Trophoblast cell (in vitro differentiated cells and primary cell): Measurements from ENCODE around the gene FPR1.
"Not testable (repeated sequence)": the region's sequence is repeated elsewhere in the genome, so short reads cannot be mapped to it uniquely, and the experiment has no call there.

ENCODE experiments used
- DNase-seq, 2 donors: peaks; one replicate each; pipeline ENCODE4 v3.0.0-alpha.2; 2016
- H2AFZ ChIP-seq: 2 replicates; pipeline ENCODE4 v1.6.1; 2013; ENCODE audit warnings: low read length, moderate library complexity, mild to moderate bottlenecking; ENCODE audit not compliant: insufficient read depth, poor library complexity
- H2AK5ac ChIP-seq: 2 replicates; pipeline ENCODE4 v1.6.1; 2013; ENCODE audit warnings: mild to moderate bottlenecking, low read length
- H2BK120ac ChIP-seq: 2 replicates; pipeline ENCODE4 v1.6.1; 2013; ENCODE audit warnings: low read length, mild to moderate bottlenecking, moderate library complexity; ENCODE audit not compliant: insufficient read depth, poor library complexity
- H2BK12ac ChIP-seq: 2 replicates; pipeline ENCODE4 v1.6.1; 2013; ENCODE audit warnings: mild to moderate bottlenecking, low read length, moderate library complexity
- H2BK5ac ChIP-seq: 2 replicates; pipeline ENCODE4 v1.6.1; 2013; ENCODE audit warnings: low read length, low read depth, moderate library complexity, mild to moderate bottlenecking; ENCODE audit not compliant: poor library complexity
- H3K14ac ChIP-seq: 2 replicates; pipeline ENCODE4 v1.6.1; 2013; ENCODE audit warnings: mild to moderate bottlenecking, low read length
- H3K18ac ChIP-seq: 2 replicates; pipeline ENCODE4 v1.6.1; 2013; ENCODE audit warnings: mild to moderate bottlenecking, low read length
- H3K23ac ChIP-seq: 2 replicates; pipeline ENCODE4 v1.6.1; 2013; ENCODE audit warnings: low read length
- H3K27ac ChIP-seq: 2 replicates; pipeline ENCODE4 v1.5.1; 2013; ENCODE audit warnings: low read depth, mild to moderate bottlenecking, inconsistent platforms, low read length, moderate library complexity
- H3K27me3 ChIP-seq: 2 replicates; pipeline ENCODE4 v1.6.1; 2013; ENCODE audit warnings: inconsistent platforms, mild to moderate bottlenecking, low read length, moderate library complexity; ENCODE audit not compliant: insufficient read depth
- H3K36me3 ChIP-seq, 2 experiments: 1 replicate in 1 of 2; 2 replicates in 1 of 2; pipeline ENCODE4 v1.6.1; 2013; ENCODE audit warnings: low read length in 2 of 2, mild to moderate bottlenecking in 2 of 2, moderate library complexity in 1 of 2; ENCODE audit not compliant: insufficient read depth in 2 of 2, control insufficient read depth in 1 of 2
- H3K4ac ChIP-seq: 2 replicates; pipeline ENCODE4 v1.6.1; 2013; ENCODE audit warnings: low read depth, mild to moderate bottlenecking, low read length, moderate library complexity
- H3K4me1 ChIP-seq, 2 experiments: 1 replicate in 1 of 2; 2 replicates in 1 of 2; pipeline ENCODE4 v1.6.1; 2013; ENCODE audit warnings: low read length in 2 of 2, mild to moderate bottlenecking in 2 of 2, moderate library complexity in 1 of 2; ENCODE audit not compliant: insufficient read depth in 2 of 2, control insufficient read depth in 1 of 2
- H3K4me2 ChIP-seq: 2 replicates; pipeline ENCODE4 v1.6.1; 2013; ENCODE audit warnings: inconsistent platforms, mild to moderate bottlenecking, low read length, moderate library complexity
- H3K4me3 ChIP-seq: 2 replicates; pipeline ENCODE4 v1.5.1; 2013; ENCODE audit warnings: mild to moderate bottlenecking, low read depth, low read length, inconsistent platforms
- H3K79me1 ChIP-seq: one replicate; pipeline ENCODE4 v1.6.1; 2013; ENCODE audit warnings: low read length
- H3K79me2 ChIP-seq: 2 replicates; pipeline ENCODE4 v1.6.1; 2013; ENCODE audit warnings: low read length, mild to moderate bottlenecking; ENCODE audit not compliant: control insufficient read depth, insufficient read depth, poor library complexity
- H3K9ac ChIP-seq: 2 replicates; pipeline ENCODE4 v1.6.1; 2013; ENCODE audit warnings: mild to moderate bottlenecking, low read length
- H3K9me3 ChIP-seq: 2 replicates; pipeline ENCODE4 v1.6.1; 2013; ENCODE audit warnings: low read depth, mild to moderate bottlenecking, control low read depth, inconsistent platforms, low read length; ENCODE audit not compliant: insufficient read depth
- H4K12ac ChIP-seq: 2 replicates; pipeline ENCODE4 v1.6.1; 2013; ENCODE audit warnings: low read depth, mild to moderate bottlenecking, low read length, moderate library complexity
- H4K8ac ChIP-seq: 2 replicates; pipeline ENCODE4 v1.6.1; 2013; ENCODE audit warnings: low read depth, mild to moderate bottlenecking, low read length, moderate library complexity
- H4K91ac ChIP-seq: one replicate; pipeline ENCODE4 v1.6.1; 2013; ENCODE audit warnings: low read depth, mild to moderate bottlenecking, low read length, moderate library complexity
- WGBS: extraction: QIAGEN DNeasy Blood & Tissue Kit; methylation state at CpG from one replicate; pipeline ENCODE4 v1.1.7; 2013; ENCODE audit warnings: missing lambda C conversion rate; ENCODE audit not compliant: insufficient read length, insufficient coverage; ENCODE audit errors: extremely low coverage; 5-methylcytosine and 5-hydroxymethylcytosine counted together

FPR1 gene

GRCh38 chr19:51777570-51778462 lies 26.1 kb upstream of the FPR1 start:
- Histone ChIP-seq H3K18ac (no peak overlapping the region), H3K4me1 (no peaks in the 10 kb centered on the region), H4K12ac (no peak overlapping the region), H4K91ac (peak overlapping the region; percentile 59), H3K79me1 (peaks cover 5% of the 10 kb centered on the region), H4K8ac (peak overlapping the region; percentile 83), H3K27ac (no peak overlapping the region), H3K4ac (no peak overlapping the region), H3K36me3 (no peaks in the 10 kb centered on the region), H3K9ac (no peak overlapping the region), H2BK12ac (peak overlapping the region; percentile 81), H2AK5ac (no peak overlapping the region), H2BK120ac (peak overlapping the region; percentile 69), H3K4me3 (no peak overlapping the region), H3K27me3 (no peaks in the 10 kb centered on the region), H3K23ac (no peak overlapping the region), H3K14ac (peak overlapping the region; percentile 77), H3K79me2 (no peaks in the 10 kb centered on the region), H3K9me3 (peaks cover 2% of the 10 kb centered on the region), H3K4me2 (no peak overlapping the region), H2BK5ac (peak overlapping the region; percentile 31), H2AFZ (peak overlapping the region; percentile 45)
- no CpG with 5 or more reads among the region's 23 CpGs for WGBS
- peak; percentile 73 to 94 for DNase-seq

DNA sequence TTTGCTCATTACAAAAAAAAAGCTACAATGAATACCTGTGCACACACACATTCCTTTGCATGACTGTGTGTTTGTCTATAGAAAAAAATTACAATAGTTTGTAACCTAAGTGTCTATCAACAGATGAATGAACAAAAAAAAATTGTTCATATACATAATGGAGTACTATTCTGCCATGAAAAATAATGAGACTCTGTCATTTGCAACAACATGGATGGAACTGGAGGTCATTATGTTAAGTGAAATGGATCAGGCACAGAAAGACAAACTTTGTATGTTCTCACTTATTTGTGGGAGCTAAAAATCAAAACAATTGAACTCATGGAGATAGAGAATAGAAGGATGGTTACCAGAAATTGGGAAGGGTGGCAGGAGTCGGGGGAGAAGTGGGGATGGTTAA lies 24.9 kb upstream of the FPR1 start:
- not testable (repeated sequence) for H3K79me2 ChIP-seq, H3K27me3 ChIP-seq, DNase-seq, H3K18ac ChIP-seq, H3K23ac ChIP-seq, H2BK120ac ChIP-seq, H2BK5ac ChIP-seq, H3K4ac ChIP-seq, H3K27ac ChIP-seq, H4K8ac ChIP-seq, H2AFZ ChIP-seq, H3K14ac ChIP-seq, H3K4me1 ChIP-seq, H4K91ac ChIP-seq, H3K9me3 ChIP-seq, H3K9ac ChIP-seq, H2BK12ac ChIP-seq, H2AK5ac ChIP-seq, H3K4me3 ChIP-seq, H3K79me1 ChIP-seq, H4K12ac ChIP-seq, H3K36me3 ChIP-seq, H3K4me2 ChIP-seq
- WGBS: no CpG with 5 or more reads among the region's 1 CpG

- H3K79me2 ChIP-seq: no peaks in the 10 kb centered on the region
- no CpG with 5 or more reads among the region's 6 CpGs for WGBS
- H3K4me2 ChIP-seq: no peak overlapping the region
- H2AFZ ChIP-seq: no peak overlapping the region
- no peak overlapping the region for H4K91ac ChIP-seq
- H3K23ac ChIP-seq: no peak overlapping the region
- H2AK5ac ChIP-seq: no peak overlapping the region
- no peak overlapping the region for H4K8ac ChIP-seq
- no peak overlapping the region for H2BK5ac ChIP-seq
- peaks cover 2% of the 10 kb centered on the region for H3K9me3 ChIP-seq
- no peaks in the 10 kb centered on the region for H3K79me1 ChIP-seq
- no peak overlapping the region for H3K27ac ChIP-seq
- DNase-seq: no peak
- H2BK12ac ChIP-seq: no peak overlapping the region
- no peak overlapping the region for H4K12ac ChIP-seq
- no peaks in the 10 kb centered on the region for H3K4me1 ChIP-seq
- H3K18ac ChIP-seq: no peak overlapping the region
- H3K14ac ChIP-seq: no peak overlapping the region
- no peak overlapping the region for H3K4me3 ChIP-seq
- no peak overlapping the region for H3K4ac ChIP-seq
- H3K9ac ChIP-seq: no peak overlapping the region
- H3K27me3 ChIP-seq: no peaks in the 10 kb centered on the region
- H2BK120ac ChIP-seq: no peak overlapping the region
- no peaks in the 10 kb centered on the region for H3K36me3 ChIP-seq
These were observed 21.3 kb upstream of the FPR1 start for GRCh38 chr19:51772977-51773376.

GRCh38 chr19:51771376-51772130 lies 19.9 kb upstream of the FPR1 start:
- Histone ChIP-seq H4K91ac (no peak overlapping the region), H3K79me1 (no peaks in the 10 kb centered on the region), H2BK5ac (no peak overlapping the region), H3K27me3 (no peaks in the 10 kb centered on the region), H3K36me3 (no peaks in the 10 kb centered on the region), H3K23ac (no peak overlapping the region), H3K79me2 (no peaks in the 10 kb centered on the region), H3K4me1 (no peaks in the 10 kb centered on the region), H4K12ac (no peak overlapping the region), H4K8ac (no peak overlapping the region), H3K4me2 (no peak overlapping the region), H2BK120ac (no peak overlapping the region), H3K14ac (no peak overlapping the region), H2AK5ac (no peak overlapping the region), H3K27ac (no peak overlapping the region), H3K18ac (no peak overlapping the region), H3K4ac (no peak overlapping the region), H2BK12ac (no peak overlapping the region), H3K9me3 (no peaks in the 10 kb centered on the region), H3K4me3 (no peak overlapping the region), H2AFZ (no peak overlapping the region), H3K9ac (no peak overlapping the region)
- DNase-seq: peak in 1 of 2 donors; percentile 21
- WGBS: no CpG with 5 or more reads among the region's 10 CpGs
